HEK293 (cell line): ENCODE results near the gene MLH3.

Experiments used
- CTCF ChIA-PET: fragments of 350-600 bp; formaldehyde crosslinking; extraction: SDS; loops from one replicate; lab custom pipeline; 2021; ENCODE audit warnings: antibody characterized with exemption; lab: Yijun Ruan, JAX
- POLR2A ChIA-PET: fragments of 300-600 bp; formaldehyde crosslinking; extraction: SDS; loops from one replicate; lab custom pipeline; 2020; ENCODE audit warnings: antibody characterized with exemption, inconsistent platforms; lab: Yijun Ruan, JAX
- H3K27ac ChIP-seq: fragments of 200-500 bp; sonication (Bioruptor generic); 2 replicates; pipeline ENCODE4 v1.5.1; 2014; ENCODE audit warnings: low read depth, low read length, control low read depth, inconsistent platforms; ENCODE audit errors: extremely low read depth
- H3K36me3 ChIP-seq, 2 experiments: fragments of 200-500 bp in 1 of 2; sonication (Bioruptor generic) in 1 of 2; 1 replicate in 1 of 2; 2 replicates in 1 of 2; pipeline ENCODE4 v1.5.1; 2014 to 2017; ENCODE audit warnings: inconsistent platforms in 2 of 2, low read length in 2 of 2; ENCODE audit not compliant: control insufficient read depth in 2 of 2, insufficient read depth in 1 of 2
- H3K4me1 ChIP-seq: fragments of 200-500 bp; sonication (Bioruptor generic); 2 replicates; pipeline ENCODE4 v1.5.1; 2014; ENCODE audit warnings: mild to moderate bottlenecking, low read length, inconsistent platforms; ENCODE audit not compliant: control insufficient read depth, insufficient read depth
- H3K4me3 ChIP-seq: 2 replicates; pipeline ENCODE4 v1.5.1; 2011; ENCODE audit warnings: low read depth, mild to moderate bottlenecking, control low read depth, low read length, moderate library complexity
- H3K9me3 ChIP-seq: fragments of 200-500 bp; sonication (Bioruptor generic); 2 replicates; pipeline ENCODE4 v1.5.1; 2014; ENCODE audit warnings: low read depth, low read length, inconsistent platforms; ENCODE audit not compliant: control insufficient read depth, insufficient read depth
- KLF9 ChIP-seq: fragments of 450-650 bp; formaldehyde crosslinking; IDR thresholded peaks from 2 replicates; pipeline ENCODE4 v1.5.1; 2016; ENCODE audit warnings: missing biosample characterization, missing genetic modification characterization, low read depth
- SP7 ChIP-seq: fragments of 450-650 bp; formaldehyde crosslinking; IDR thresholded peaks from 2 replicates; pipeline ENCODE4 v1.5.1; 2016; ENCODE audit warnings: missing biosample characterization, missing genetic modification characterization
- ZIC2 ChIP-seq: fragments of 450-650 bp; formaldehyde crosslinking; IDR thresholded peaks from 2 replicates; pipeline ENCODE4 v1.5.1; 2016; ENCODE audit warnings: missing biosample characterization, missing genetic modification characterization
- ZNF423 ChIP-seq: fragments of 450-650 bp; formaldehyde crosslinking; IDR thresholded peaks from 2 replicates; pipeline ENCODE4 v1.5.1; 2016; ENCODE audit warnings: missing biosample characterization, missing genetic modification characterization
- ZNF571 ChIP-seq: fragments of 450-650 bp; formaldehyde crosslinking; IDR thresholded peaks from 2 replicates; pipeline ENCODE4 v1.5.0; 2017; ENCODE audit warnings: missing biosample characterization, missing genetic modification characterization
- ZNF623 ChIP-seq: fragments of 450-650 bp; formaldehyde crosslinking; IDR thresholded peaks from 2 replicates; pipeline ENCODE4 v1.5.1; 2016; ENCODE audit warnings: missing biosample characterization, missing genetic modification characterization
- ZNF645 ChIP-seq: fragments of 450-650 bp; formaldehyde crosslinking; IDR thresholded peaks from 2 replicates; pipeline ENCODE4; 2016; ENCODE audit warnings: missing biosample characterization, missing genetic modification characterization
- TF ChIP-seq, protein P1 (sequence below): fragments of 450-650 bp; formaldehyde crosslinking; IDR thresholded peaks from 2 replicates; pipeline ENCODE4 v1.5.1; 2016; ENCODE audit warnings: missing biosample characterization, missing genetic modification characterization

The MLH3 gene

GRCh38 chr14:74964787-74965485, 86.3 kb downstream of the MLH3 start:
- Histone ChIP-seq H3K4me1 (no peaks in the 10 kb centered on the region), H3K36me3 (no peaks in the 10 kb centered on the region), H3K9me3 (no peaks in the 10 kb centered on the region), H3K4me3 (no peak overlapping the region), H3K27ac (no peak overlapping the region)
- TF ChIP-seq SP7 (tag by site-specific recombination) (no peak), ZNF623 (tag by site-specific recombination) (no peak), ZIC2 (tag by site-specific recombination) (peak; percentile 82), KLF9 (tag by site-specific recombination) (no peak), ZNF645 (no peak), ZNF423 (no peak), ZNF571 (tag by site-specific recombination) (no peak)
- TF ChIP-seq, protein P1, sequence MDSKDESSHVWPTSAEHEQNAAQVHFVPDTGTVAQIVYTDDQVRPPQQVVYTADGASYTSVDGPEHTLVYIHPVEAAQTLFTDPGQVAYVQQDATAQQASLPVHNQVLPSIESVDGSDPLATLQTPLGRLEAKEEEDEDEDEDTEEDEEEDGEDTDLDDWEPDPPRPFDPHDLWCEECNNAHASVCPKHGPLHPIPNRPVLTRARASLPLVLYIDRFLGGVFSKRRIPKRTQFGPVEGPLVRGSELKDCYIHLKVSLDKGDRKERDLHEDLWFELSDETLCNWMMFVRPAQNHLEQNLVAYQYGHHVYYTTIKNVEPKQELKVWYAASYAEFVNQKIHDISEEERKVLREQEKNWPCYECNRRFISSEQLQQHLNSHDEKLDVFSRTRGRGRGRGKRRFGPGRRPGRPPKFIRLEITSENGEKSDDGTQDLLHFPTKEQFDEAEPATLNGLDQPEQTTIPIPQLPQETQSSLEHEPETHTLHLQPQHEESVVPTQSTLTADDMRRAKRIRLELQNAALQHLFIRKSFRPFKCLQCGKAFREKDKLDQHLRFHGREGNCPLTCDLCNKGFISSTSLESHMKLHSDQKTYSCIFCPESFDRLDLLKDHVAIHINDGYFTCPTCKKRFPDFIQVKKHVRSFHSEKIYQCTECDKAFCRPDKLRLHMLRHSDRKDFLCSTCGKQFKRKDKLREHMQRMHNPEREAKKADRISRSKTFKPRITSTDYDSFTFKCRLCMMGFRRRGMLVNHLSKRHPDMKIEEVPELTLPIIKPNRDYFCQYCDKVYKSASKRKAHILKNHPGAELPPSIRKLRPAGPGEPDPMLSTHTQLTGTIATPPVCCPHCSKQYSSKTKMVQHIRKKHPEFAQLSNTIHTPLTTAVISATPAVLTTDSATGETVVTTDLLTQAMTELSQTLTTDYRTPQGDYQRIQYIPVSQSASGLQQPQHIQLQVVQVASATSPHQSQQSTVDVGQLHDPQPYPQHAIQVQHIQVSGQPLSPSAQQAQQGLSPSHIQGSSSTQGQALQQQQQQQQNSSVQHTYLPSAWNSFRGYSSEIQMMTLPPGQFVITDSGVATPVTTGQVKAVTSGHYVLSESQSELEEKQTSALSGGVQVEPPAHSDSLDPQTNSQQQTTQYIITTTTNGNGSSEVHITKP = peak; percentile 70
- CTCF ChIA-PET = interaction anchor here (0.5 to 1.4 kb wide), 2 partner anchors 10 to 124 kb away, joined by 4 read pairs; no protein-coding TSS in a partner anchor
- POLR2A ChIA-PET = interaction anchor here (1.2 kb wide), 1 partner anchor 10 kb away, joined by 5 read pairs; the partner anchor contains the start of gene PGF
